GM19328 (cell line): ENCODE results near the gene RNF138.
"Not testable (repeated sequence)": the region's sequence is repeated elsewhere in the genome, so short reads cannot be mapped to it uniquely, and the experiment has no call there.

Experiments
- ATAC-seq: cut with Tn5 transposase; IDR thresholded peaks from one replicate; pipeline ENCODE4 v1.9.1; 2021; ENCODE audit warnings: mild to moderate bottlenecking, moderate library complexity; ENCODE audit not compliant: unreplicated experiment

RNF138 gene

DNA sequence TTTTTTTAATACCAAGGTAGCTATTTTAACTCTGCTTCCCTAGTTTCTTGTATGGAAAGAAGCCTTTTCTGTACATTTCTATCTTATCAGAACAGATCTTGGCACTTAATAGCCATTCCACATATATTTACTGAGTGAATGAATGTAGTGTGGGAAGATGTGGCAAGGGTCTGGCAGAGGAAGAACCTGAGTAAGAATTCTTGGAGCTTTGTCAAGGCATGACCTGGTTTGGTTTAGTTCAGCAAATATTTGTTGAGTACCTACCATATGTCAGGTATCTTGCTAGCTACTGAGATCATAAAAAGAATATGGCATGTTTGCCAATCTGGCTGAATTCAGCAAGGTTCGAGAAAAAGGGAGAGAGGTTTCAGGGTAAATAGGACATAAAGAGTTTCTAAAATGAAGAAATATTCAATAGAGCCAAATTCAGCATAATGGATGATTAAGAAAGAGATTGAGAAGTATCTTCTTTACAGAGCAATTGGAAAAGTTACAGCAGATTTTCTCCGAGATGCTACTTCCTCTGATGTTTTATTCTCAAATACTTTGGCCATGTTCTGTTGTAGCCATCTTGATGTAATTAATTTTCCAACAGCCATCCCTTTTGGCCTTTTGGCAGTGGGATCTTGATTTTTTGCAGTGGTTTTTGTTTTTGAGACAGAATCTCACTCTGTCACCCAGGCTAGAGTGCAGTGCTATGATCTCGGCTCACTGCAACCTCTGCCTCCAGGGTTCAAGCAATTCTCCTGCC, 76.5 kb downstream of the RNF138 start:
- ATAC-seq: no peak

DNA sequence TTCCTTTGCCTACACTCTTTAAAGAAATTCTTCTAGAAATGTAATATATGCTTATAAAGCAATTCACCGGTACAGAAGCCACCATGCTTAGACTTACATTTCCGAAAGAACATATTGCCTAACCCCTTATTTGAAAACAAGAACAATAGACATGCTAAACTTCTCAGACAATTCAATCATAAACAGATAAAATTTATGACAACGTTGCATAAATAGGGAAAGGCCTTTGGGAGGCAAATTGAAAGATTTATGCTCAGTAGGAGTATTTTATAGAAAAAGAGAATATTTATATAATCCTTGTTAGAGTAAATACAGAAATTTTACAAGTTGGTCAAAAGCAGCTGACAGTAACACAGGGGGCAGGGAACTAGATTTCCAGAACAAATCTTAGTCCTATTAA, 82.0 kb downstream of the RNF138 start:
- ATAC-seq: no peak

DNA sequence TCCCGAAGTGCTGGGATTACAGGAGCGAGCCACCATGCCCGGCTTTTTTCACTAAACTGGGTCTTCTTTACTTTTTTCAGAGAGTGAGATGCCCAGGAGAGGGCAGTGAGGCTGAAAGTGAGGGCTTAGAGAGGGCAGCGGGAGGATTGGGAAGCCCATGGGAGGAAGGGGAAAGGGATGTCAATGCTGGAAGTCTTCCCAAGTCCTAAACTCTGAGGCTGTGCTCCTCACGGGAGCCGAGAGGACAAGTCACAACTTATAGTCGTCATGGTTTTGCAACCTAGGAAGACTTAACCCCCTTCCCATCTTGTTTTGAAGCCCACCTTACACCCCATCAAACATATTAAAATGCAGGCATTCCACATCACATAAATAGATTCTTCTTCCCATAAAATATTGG, 83.0 kb downstream of the RNF138 start:
- ATAC-seq: no peak

DNA sequence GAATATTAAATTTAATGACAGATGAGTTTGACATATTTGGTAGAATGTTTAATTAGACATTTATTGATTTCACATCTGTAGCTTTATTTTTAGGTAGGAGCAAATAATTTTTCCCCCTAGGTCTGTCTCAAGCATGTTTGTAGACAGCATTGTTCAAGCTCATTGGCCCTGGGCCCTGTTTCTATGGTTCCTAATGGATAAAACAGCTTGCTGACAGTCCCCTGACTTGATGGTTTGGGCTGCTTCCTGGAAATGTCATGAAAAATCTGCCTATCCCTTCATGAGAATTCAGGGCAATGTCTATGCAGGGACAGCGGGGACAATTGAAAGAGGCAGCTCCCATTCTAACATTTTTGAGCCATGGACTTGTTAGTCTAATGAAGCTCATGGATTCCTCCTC, 83.6 kb downstream of the RNF138 start:
- ATAC-seq: no peak

DNA sequence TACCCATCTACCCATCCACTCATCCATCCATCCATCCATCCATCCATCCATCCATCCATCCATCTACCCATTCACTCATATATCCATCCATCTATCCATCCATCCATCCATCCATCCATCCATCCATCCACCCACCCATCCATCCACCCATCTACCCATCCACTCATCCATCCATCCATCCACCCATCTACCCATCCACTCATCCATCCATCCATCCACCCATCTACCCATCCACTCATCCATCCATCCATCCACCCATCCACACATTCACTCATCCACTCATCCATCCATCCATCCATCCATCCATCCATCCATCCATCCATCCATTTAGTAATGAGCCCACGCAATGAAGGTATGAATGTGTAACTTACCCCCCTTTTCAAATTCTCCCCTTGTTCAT, 85.1 kb downstream of the RNF138 start:
- not testable (repeated sequence) for ATAC-seq

DNA sequence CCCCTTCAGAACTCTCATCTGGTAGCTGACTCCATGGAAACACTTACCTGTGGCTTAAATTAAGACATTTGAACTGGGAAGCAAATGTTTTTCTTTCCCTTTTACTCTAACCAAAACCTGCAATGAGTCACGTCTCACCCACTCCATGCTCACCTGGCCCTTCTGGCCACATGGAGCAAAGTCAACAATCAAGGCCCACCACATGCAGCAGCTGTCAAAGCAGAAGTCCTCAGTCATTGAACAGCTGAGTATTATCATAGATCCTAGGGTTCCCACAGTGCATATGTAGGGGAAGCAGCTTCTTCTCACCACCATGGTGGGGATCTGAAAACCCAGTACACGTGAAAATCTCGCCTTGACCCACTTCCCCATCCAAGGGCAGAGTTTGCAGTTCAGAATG, 85.9 kb downstream of the RNF138 start:
- no peak for ATAC-seq
